Neural cell (in vitro differentiated cells): ENCODE results near the gene PYGM. TPM values are rescaled to one million over a fixed set of nuclear protein-coding genes. Genes with fewer than 3 reads are reported as not detected.
"Not testable (repeated sequence)": the region's sequence is repeated elsewhere in the genome, so short reads cannot be mapped to it uniquely, and the experiment has no call there.

Experiments used
- H2AFZ ChIP-seq: fragments of 200-600, 300-800 bp; sonication (generic), shearing (Covaris generic); 2 replicates; pipeline ENCODE4 v1.6.0; 2014; ENCODE audit warnings: low read depth, mild to moderate bottlenecking, antibody characterized with exemption, low read length, moderate library complexity
- H3F3A ChIP-seq: fragments of 200-600 bp; shearing (Covaris generic); 2 replicates; pipeline ENCODE4 v1.6.1; 2016; ENCODE audit warnings: mild to moderate bottlenecking, moderate library complexity, mixed read lengths, antibody characterized with exemption, low read length; ENCODE audit not compliant: insufficient read depth, poor library complexity, severe bottlenecking
- H3K27ac ChIP-seq: fragments of 200-600, 300-800 bp; sonication (generic), shearing (Covaris generic); 2 replicates; pipeline ENCODE4 v1.5.1; 2014; ENCODE audit warnings: mild to moderate bottlenecking, low read length, moderate library complexity
- H3K27me3 ChIP-seq: fragments of 300-800, 200-600 bp; sonication (generic), shearing (Covaris generic); 2 replicates; pipeline ENCODE4 v1.6.0; 2014; ENCODE audit warnings: mild to moderate bottlenecking, low read depth, low read length, moderate library complexity; ENCODE audit not compliant: insufficient read depth
- H3K36me3 ChIP-seq: fragments of 300-800, 200-600 bp; sonication (generic), shearing (Covaris generic); 2 replicates; pipeline ENCODE4 v1.5.1; 2014; ENCODE audit warnings: mild to moderate bottlenecking, antibody characterized with exemption, low read length, moderate library complexity; ENCODE audit not compliant: insufficient read depth
- H3K4me2 ChIP-seq: fragments of 300-800, 200-600 bp; sonication (generic), shearing (Covaris generic); 2 replicates; pipeline ENCODE4 v1.6.0; 2014; ENCODE audit warnings: mild to moderate bottlenecking, low read length
- H3K4me3 ChIP-seq: fragments of 300-800, 200-600 bp; sonication (generic), shearing (Covaris generic); 2 replicates; pipeline ENCODE4 v1.5.1; 2014; ENCODE audit warnings: mild to moderate bottlenecking, low read length, moderate library complexity
- H3K79me2 ChIP-seq: fragments of 200-600 bp; shearing (Covaris generic); replicated peaks from 2 replicates; pipeline ENCODE4 v1.6.0; 2014; ENCODE audit warnings: mild to moderate bottlenecking, low read length, moderate library complexity; ENCODE audit not compliant: insufficient read depth
- H3K9ac ChIP-seq: fragments of 300-800, 200-600 bp; sonication (generic), shearing (Covaris generic); 2 replicates; pipeline ENCODE4 v1.6.1; 2016; ENCODE audit warnings: mild to moderate bottlenecking, low read length, mixed read lengths
- H3K9me2 ChIP-seq: fragments of 200-600 bp; shearing (Covaris generic); 2 replicates; pipeline ENCODE4 v1.6.1; 2016; ENCODE audit warnings: mild to moderate bottlenecking, low read length, mixed read lengths; ENCODE audit not compliant: insufficient read depth
- H3K9me3 ChIP-seq: fragments of 200-600, 300-800 bp; sonication (generic), shearing (Covaris generic); 2 replicates; pipeline ENCODE4 v1.6.1; 2016; ENCODE audit warnings: mild to moderate bottlenecking, mixed run types, low read length, moderate library complexity, mixed read lengths
- H4K20me1 ChIP-seq: fragments of 200-600 bp; shearing (Covaris generic); 2 replicates; pipeline ENCODE4 v1.6.1; 2016; ENCODE audit warnings: mild to moderate bottlenecking, mixed run types; ENCODE audit not compliant: insufficient read depth
- EP300 ChIP-seq: fragments of 450-650 bp; conservative IDR thresholded peaks from 2 replicates; pipeline ENCODE4 v1.6.1; 2014; ENCODE audit warnings: antibody characterized with exemption, mild to moderate bottlenecking, moderate library complexity; ENCODE audit not compliant: poor library complexity, severe bottlenecking
- EZH2 ChIP-seq: fragments of 200-600, 300-800 bp; shearing (Covaris generic), sonication (generic); IDR thresholded peaks from 2 replicates; pipeline ENCODE4 v1.6.1; 2014; ENCODE audit warnings: antibody characterized with exemption, low read length, borderline replicate concordance, mild to moderate bottlenecking; ENCODE audit not compliant: insufficient read depth, poor library complexity, severe bottlenecking
- MXI1 ChIP-seq: fragments of 450-650 bp; conservative IDR thresholded peaks from 2 replicates; pipeline ENCODE4 v1.6.1; 2014; ENCODE audit warnings: antibody characterized with exemption, mild to moderate bottlenecking; ENCODE audit not compliant: poor library complexity, severe bottlenecking
- POLR2AphosphoS5 ChIP-seq: IDR thresholded peaks from 2 replicates; pipeline ENCODE4 v1.6.1; 2012
- RAD21 ChIP-seq: fragments of 450-650 bp; conservative IDR thresholded peaks from 2 replicates; pipeline ENCODE4 v1.6.1; 2014; ENCODE audit warnings: antibody characterized with exemption, mild to moderate bottlenecking, moderate library complexity
- SMC3 ChIP-seq: fragments of 450-650 bp; conservative IDR thresholded peaks from 2 replicates; pipeline ENCODE4 v1.6.1; 2014; ENCODE audit warnings: antibody characterized with exemption, mild to moderate bottlenecking, moderate library complexity; ENCODE audit not compliant: poor library complexity
- TAF1 ChIP-seq: IDR thresholded peaks from 2 replicates; pipeline ENCODE4 v1.6.1; 2012; ENCODE audit warnings: low read depth
- polyA plus RNA-seq: library from polyadenylated mRNA; depleted of rRNA; stranded (reverse); fragments of >200 nt; gene quantifications from 2 replicates; pipeline ENCODE4 v1.2.3, GENCODE V29; 2014
- TF ChIP-seq, protein P1 (sequence below): fragments of 450-650 bp; IDR thresholded peaks from 2 replicates; pipeline ENCODE4 v1.5.1; 2014; ENCODE audit warnings: antibody characterized with exemption, mild to moderate bottlenecking, moderate library complexity; ENCODE audit not compliant: poor library complexity, severe bottlenecking
- TF ChIP-seq, protein P2 (sequence below): IDR thresholded peaks from 2 replicates; pipeline ENCODE4 v1.6.1; 2012; ENCODE audit warnings: borderline replicate concordance

The PYGM gene
- polyA plus RNA-seq, 1 donor from 2014 or later: 0.43 TPM

DNA sequence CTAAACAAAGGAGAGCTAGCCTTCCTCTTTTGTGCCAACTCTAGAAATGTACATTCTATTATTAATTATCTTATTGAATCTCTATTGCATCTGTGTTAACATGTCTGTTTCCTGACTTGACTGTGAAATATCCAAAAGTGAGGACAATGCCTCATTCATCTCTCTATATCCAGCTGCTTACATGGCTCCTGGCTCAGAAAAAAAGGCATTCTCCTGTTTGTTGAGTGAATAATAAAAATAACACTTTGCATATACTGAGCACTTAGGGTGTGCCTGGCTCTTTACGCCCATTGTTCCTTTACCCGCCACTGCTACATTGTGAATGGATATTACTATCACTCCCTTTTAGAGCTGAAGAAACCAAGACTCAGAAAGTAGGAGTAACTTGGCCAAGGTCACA is 56.7 kb downstream of the PYGM start:
- Histone ChIP-seq H3K36me3 (no peaks in the 10 kb centered on the region), H3K9me2 (no peaks in the 10 kb centered on the region), H4K20me1 (peaks cover 7% of the 10 kb centered on the region), H3K4me2 (no peak overlapping the region), H3K27ac (no peak overlapping the region), H3K9me3 (no peaks in the 10 kb centered on the region), H3K4me3 (no peak overlapping the region), H3K79me2 (peaks cover 72% of the 10 kb centered on the region), H2AFZ (no peak overlapping the region), H3K9ac (no peak overlapping the region), H3K27me3 (no peaks in the 10 kb centered on the region), H3F3A (no peaks in the 10 kb centered on the region)
- TF ChIP-seq, protein P1, sequence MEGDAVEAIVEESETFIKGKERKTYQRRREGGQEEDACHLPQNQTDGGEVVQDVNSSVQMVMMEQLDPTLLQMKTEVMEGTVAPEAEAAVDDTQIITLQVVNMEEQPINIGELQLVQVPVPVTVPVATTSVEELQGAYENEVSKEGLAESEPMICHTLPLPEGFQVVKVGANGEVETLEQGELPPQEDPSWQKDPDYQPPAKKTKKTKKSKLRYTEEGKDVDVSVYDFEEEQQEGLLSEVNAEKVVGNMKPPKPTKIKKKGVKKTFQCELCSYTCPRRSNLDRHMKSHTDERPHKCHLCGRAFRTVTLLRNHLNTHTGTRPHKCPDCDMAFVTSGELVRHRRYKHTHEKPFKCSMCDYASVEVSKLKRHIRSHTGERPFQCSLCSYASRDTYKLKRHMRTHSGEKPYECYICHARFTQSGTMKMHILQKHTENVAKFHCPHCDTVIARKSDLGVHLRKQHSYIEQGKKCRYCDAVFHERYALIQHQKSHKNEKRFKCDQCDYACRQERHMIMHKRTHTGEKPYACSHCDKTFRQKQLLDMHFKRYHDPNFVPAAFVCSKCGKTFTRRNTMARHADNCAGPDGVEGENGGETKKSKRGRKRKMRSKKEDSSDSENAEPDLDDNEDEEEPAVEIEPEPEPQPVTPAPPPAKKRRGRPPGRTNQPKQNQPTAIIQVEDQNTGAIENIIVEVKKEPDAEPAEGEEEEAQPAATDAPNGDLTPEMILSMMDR: no peak
- TF ChIP-seq EZH2 (no peak), SMC3 (no peak), TAF1 (no peak), POLR2AphosphoS5 (no peak), MXI1 (no peak), EP300 (no peak), RAD21 (no peak)
- TF ChIP-seq, protein P2, sequence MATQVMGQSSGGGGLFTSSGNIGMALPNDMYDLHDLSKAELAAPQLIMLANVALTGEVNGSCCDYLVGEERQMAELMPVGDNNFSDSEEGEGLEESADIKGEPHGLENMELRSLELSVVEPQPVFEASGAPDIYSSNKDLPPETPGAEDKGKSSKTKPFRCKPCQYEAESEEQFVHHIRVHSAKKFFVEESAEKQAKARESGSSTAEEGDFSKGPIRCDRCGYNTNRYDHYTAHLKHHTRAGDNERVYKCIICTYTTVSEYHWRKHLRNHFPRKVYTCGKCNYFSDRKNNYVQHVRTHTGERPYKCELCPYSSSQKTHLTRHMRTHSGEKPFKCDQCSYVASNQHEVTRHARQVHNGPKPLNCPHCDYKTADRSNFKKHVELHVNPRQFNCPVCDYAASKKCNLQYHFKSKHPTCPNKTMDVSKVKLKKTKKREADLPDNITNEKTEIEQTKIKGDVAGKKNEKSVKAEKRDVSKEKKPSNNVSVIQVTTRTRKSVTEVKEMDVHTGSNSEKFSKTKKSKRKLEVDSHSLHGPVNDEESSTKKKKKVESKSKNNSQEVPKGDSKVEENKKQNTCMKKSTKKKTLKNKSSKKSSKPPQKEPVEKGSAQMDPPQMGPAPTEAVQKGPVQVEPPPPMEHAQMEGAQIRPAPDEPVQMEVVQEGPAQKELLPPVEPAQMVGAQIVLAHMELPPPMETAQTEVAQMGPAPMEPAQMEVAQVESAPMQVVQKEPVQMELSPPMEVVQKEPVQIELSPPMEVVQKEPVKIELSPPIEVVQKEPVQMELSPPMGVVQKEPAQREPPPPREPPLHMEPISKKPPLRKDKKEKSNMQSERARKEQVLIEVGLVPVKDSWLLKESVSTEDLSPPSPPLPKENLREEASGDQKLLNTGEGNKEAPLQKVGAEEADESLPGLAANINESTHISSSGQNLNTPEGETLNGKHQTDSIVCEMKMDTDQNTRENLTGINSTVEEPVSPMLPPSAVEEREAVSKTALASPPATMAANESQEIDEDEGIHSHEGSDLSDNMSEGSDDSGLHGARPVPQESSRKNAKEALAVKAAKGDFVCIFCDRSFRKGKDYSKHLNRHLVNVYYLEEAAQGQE: no peak

DNA sequence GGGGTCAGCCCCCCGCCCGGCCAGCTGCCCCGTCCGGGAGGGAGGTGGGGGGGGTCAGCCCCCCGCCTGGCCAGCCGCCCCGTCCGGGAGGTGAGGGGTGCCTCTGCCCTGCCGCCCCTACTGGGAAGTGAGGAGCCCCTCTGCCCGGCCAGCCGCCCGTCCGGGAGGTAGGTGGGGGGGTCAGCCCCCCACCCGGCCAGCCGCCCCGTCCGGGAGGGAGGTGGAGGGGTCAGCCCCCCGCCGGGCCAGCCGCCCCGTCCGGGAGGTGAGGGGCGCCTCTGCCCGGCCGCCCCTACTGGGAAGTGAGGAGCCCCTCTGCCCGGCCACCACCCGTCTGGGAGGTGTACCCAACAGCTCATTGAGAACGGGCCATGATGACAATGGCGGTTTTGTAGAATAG is 57.8 kb downstream of the PYGM start:
- H3K79me2 ChIP-seq: peaks cover 66% of the 10 kb centered on the region
- H3F3A ChIP-seq, H3K4me3 ChIP-seq, H3K27me3 ChIP-seq, H3K9ac ChIP-seq, H4K20me1 ChIP-seq, H3K27ac ChIP-seq, H3K36me3 ChIP-seq, H3K9me2 ChIP-seq, H2AFZ ChIP-seq, H3K9me3 ChIP-seq, H3K4me2 ChIP-seq: not testable (repeated sequence)

DNA sequence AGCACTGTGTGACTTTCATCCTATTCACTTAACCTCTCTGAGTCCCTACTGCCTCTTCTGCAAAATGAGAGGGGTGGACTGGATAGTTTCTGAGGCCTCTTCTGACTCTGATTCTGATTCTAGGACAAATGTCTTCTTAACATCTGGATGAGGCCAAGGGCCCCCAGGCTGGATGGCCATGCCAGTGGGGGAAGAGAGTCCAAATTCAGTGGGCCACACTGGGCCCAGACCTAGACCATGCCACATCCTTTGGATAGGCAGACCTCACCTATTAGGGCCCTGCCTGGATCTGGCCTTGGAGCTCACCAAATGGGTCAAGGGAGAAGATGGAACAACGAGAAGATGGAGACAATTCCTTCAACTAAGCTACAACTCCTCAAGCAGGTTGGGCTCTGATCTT is 61.3 kb downstream of the PYGM start:
- peaks cover 45% of the 10 kb centered on the region for H3K79me2 ChIP-seq
- no peak overlapping the region for H3K27ac ChIP-seq
- no peaks in the 10 kb centered on the region for H3K36me3 ChIP-seq
- H3K4me3 ChIP-seq: no peak overlapping the region
- no peaks in the 10 kb centered on the region for H3K27me3 ChIP-seq
- H2AFZ ChIP-seq: no peak overlapping the region
- H4K20me1 ChIP-seq: no peaks in the 10 kb centered on the region
- H3K9me3 ChIP-seq: no peaks in the 10 kb centered on the region
- TF ChIP-seq TAF1 (no peak), POLR2AphosphoS5 (no peak), EZH2 (no peak), RAD21 (no peak), EP300 (no peak), MXI1 (no peak), SMC3 (no peak)
- TF ChIP-seq, protein P2: no peak
- TF ChIP-seq, protein P1: no peak
- H3K4me2 ChIP-seq: no peak overlapping the region
- H3F3A ChIP-seq: no peaks in the 10 kb centered on the region
- H3K9ac ChIP-seq: no peak overlapping the region
- no peaks in the 10 kb centered on the region for H3K9me2 ChIP-seq
